Neural progenitor cell (in vitro differentiated cells): ENCODE data around the gene CFDP1. TPM values are rescaled to one million over a fixed set of nuclear protein-coding genes. Genes with fewer than 3 reads are reported as not detected.

Source experiments
- DNase-seq: peaks from one replicate; pipeline ENCODE4 v3.0.0-alpha.2; 2016; ENCODE audit warnings: low spot score
- H2AFZ ChIP-seq: fragments of 200-600 bp; sonication (generic); replicated peaks from 2 replicates; pipeline ENCODE4 v1.6.1; 2016; ENCODE audit warnings: antibody characterized with exemption
- H3F3A ChIP-seq: fragments of 200-600 bp; sonication (generic); 2 replicates; pipeline ENCODE4 v1.6.1; 2016; ENCODE audit warnings: antibody characterized with exemption, low read depth
- H3K27ac ChIP-seq: fragments of 200-600 bp; sonication (generic); 2 replicates; pipeline ENCODE4 v1.5.1; 2016; ENCODE audit warnings: mild to moderate bottlenecking
- H3K27me3 ChIP-seq: fragments of 200-600 bp; sonication (generic); 2 replicates; pipeline ENCODE4 v1.6.1; 2016; ENCODE audit warnings: mild to moderate bottlenecking, moderate library complexity
- H3K36me3 ChIP-seq: fragments of 200-600 bp; sonication (generic); 2 replicates; pipeline ENCODE4 v1.5.1; 2016
- H3K4me1 ChIP-seq: fragments of 200-600 bp; sonication (generic); 2 replicates; pipeline ENCODE4 v1.6.1; 2016; ENCODE audit warnings: mixed run types
- H3K4me2 ChIP-seq: fragments of 200-600 bp; sonication (generic); 2 replicates; pipeline ENCODE4 v1.6.1; 2016
- H3K4me3 ChIP-seq: fragments of 200-600 bp; sonication (generic); 2 replicates; pipeline ENCODE4 v1.5.1; 2016
- H3K79me2 ChIP-seq: fragments of 200-600 bp; sonication (generic); 2 replicates; pipeline ENCODE4 v1.6.1; 2016; ENCODE audit warnings: low read depth
- H3K9ac ChIP-seq: fragments of 200-600 bp; sonication (generic); 2 replicates; pipeline ENCODE4 v1.6.1; 2016
- H3K9me3 ChIP-seq: fragments of 200-600 bp; sonication (generic); 2 replicates; pipeline ENCODE4 v1.5.1; 2016; ENCODE audit warnings: low read depth
- H4K20me1 ChIP-seq: fragments of 200-600 bp; sonication (generic); 2 replicates; pipeline ENCODE4 v1.6.1; 2016; ENCODE audit warnings: low read depth
- H3K27ac Mint-ChIP-seq: 3 replicates; pipeline ENCODE4 v1.8.0; 2021; ENCODE audit warnings: mixed read lengths
- H3K27me3 Mint-ChIP-seq: 2 replicates; pipeline ENCODE4 v1.8.0; 2022; ENCODE audit warnings: low read depth, mild to moderate bottlenecking, inconsistent platforms, moderate library complexity, mixed read lengths; ENCODE audit not compliant: insufficient read depth
- H3K36me3 Mint-ChIP-seq: 3 replicates; pipeline ENCODE4 v1.8.0; 2021; ENCODE audit warnings: mixed read lengths
- H3K4me1 Mint-ChIP-seq: 3 replicates; pipeline ENCODE4 v1.8.0; 2021; ENCODE audit warnings: mixed read lengths
- H3K4me3 Mint-ChIP-seq: 3 replicates; pipeline ENCODE4 v1.8.0; 2021; ENCODE audit warnings: mild to moderate bottlenecking, moderate library complexity, mixed read lengths
- H3K9me3 Mint-ChIP-seq: 3 replicates; pipeline ENCODE4 v1.8.0; 2020; ENCODE audit warnings: mixed read lengths
- CTCF ChIP-seq: fragments of 200-600 bp; sonication (generic); IDR thresholded peaks from 2 replicates; pipeline ENCODE4 v1.5.1; 2017; ENCODE audit warnings: antibody characterized with exemption, mild to moderate bottlenecking
- EZH2 ChIP-seq: fragments of 200-600 bp; sonication (generic); IDR thresholded peaks from 2 replicates; pipeline ENCODE4 v1.6.1; 2017; ENCODE audit warnings: antibody characterized with exemption, mild to moderate bottlenecking, moderate library complexity
- EZH2phosphoT487 ChIP-seq: fragments of 200-600 bp; sonication (generic); IDR thresholded peaks from 2 replicates; pipeline ENCODE4 v1.6.1; 2017; ENCODE audit warnings: antibody characterized with exemption
- total RNA-seq: library from RNA; depleted of rRNA; stranded (reverse); fragments of >200 nt; gene quantifications from 2 replicates; pipeline ENCODE4 v1.2.3, GENCODE V29; 2015; ENCODE audit warnings: low replicate concordance

CFDP1 gene
- total RNA-seq, 1 donor from 2014 or later: 159 TPM

- Mint-ChIP-seq H3K9me3 (no peaks in the 10 kb centered on the region), H3K4me1 (peaks cover 69% of the 10 kb centered on the region), H3K36me3 (peaks cover 8% of the 10 kb centered on the region), H3K27me3 (peaks cover 11% of the 10 kb centered on the region), H3K4me3 (peak overlapping the region; percentile 57), H3K27ac (peak overlapping the region; percentile 61)
- no peak overlapping the region for H3K4me3 ChIP-seq
- no peak overlapping the region for H3K27ac ChIP-seq
- TF ChIP-seq EZH2phosphoT487 (no peak), EZH2 (no peak), CTCF (no peak)
- no peak overlapping the region for H3K9ac ChIP-seq
- H3K4me1 ChIP-seq: peaks cover 26% of the 10 kb centered on the region
- no peaks in the 10 kb centered on the region for H3K9me3 ChIP-seq
- H3K79me2 ChIP-seq: peaks cover 92% of the 10 kb centered on the region
- no peak overlapping the region for H2AFZ ChIP-seq
- no peak overlapping the region for H3K4me2 ChIP-seq
- peaks cover 94% of the 10 kb centered on the region for H4K20me1 ChIP-seq
- H3K36me3 ChIP-seq: no peaks in the 10 kb centered on the region
- peaks cover 7% of the 10 kb centered on the region for H3F3A ChIP-seq
- no peaks in the 10 kb centered on the region for H3K27me3 ChIP-seq
- no peak for DNase-seq
Observed at GRCh38 chr16:75260851-75261589, 172.3 kb downstream of the CFDP1 start.

GRCh38 chr16:75258807-75259141 is 174.5 kb downstream of the CFDP1 start:
- no peak overlapping the region for H2AFZ ChIP-seq
- H3K4me1 Mint-ChIP-seq: peaks cover 75% of the 10 kb centered on the region
- H3K9ac ChIP-seq: no peak overlapping the region
- no peaks in the 10 kb centered on the region for H3K9me3 ChIP-seq
- no peaks in the 10 kb centered on the region for H3K36me3 ChIP-seq
- H4K20me1 ChIP-seq: peaks cover 98% of the 10 kb centered on the region
- H3K4me3 ChIP-seq: no peak overlapping the region
- no peak overlapping the region for H3K4me3 Mint-ChIP-seq
- H3K27me3 ChIP-seq: no peaks in the 10 kb centered on the region
- no peak for TF ChIP-seq EZH2phosphoT487
- no peak for TF ChIP-seq CTCF
- no peak for TF ChIP-seq EZH2
- no peak for DNase-seq
- H3K36me3 Mint-ChIP-seq: peaks cover 4% of the 10 kb centered on the region
- peaks cover 14% of the 10 kb centered on the region for H3F3A ChIP-seq
- peaks cover 21% of the 10 kb centered on the region for H3K4me1 ChIP-seq
- H3K27ac ChIP-seq: no peak overlapping the region
- peaks cover 10% of the 10 kb centered on the region for H3K27me3 Mint-ChIP-seq
- H3K4me2 ChIP-seq: no peak overlapping the region
- H3K79me2 ChIP-seq: peaks cover 90% of the 10 kb centered on the region
- H3K27ac Mint-ChIP-seq: no peak overlapping the region
- no peaks in the 10 kb centered on the region for H3K9me3 Mint-ChIP-seq

- H4K20me1 ChIP-seq: peaks cover 97% of the 10 kb centered on the region
- Mint-ChIP-seq H3K9me3 (no peaks in the 10 kb centered on the region), H3K27me3 (peaks cover 10% of the 10 kb centered on the region), H3K27ac (peak overlapping the region; percentile 97), H3K4me1 (peaks cover 76% of the 10 kb centered on the region), H3K36me3 (peaks cover 4% of the 10 kb centered on the region), H3K4me3 (peak overlapping the region; percentile 77)
- H3K4me1 ChIP-seq: peaks cover 27% of the 10 kb centered on the region
- H3F3A ChIP-seq: peaks cover 19% of the 10 kb centered on the region
- H3K27ac ChIP-seq: no peak overlapping the region
- no peaks in the 10 kb centered on the region for H3K36me3 ChIP-seq
- peaks cover 86% of the 10 kb centered on the region for H3K79me2 ChIP-seq
- no peaks in the 10 kb centered on the region for H3K27me3 ChIP-seq
- H3K4me2 ChIP-seq: no peak overlapping the region
- no peak overlapping the region for H2AFZ ChIP-seq
- DNase-seq: no peak
- TF ChIP-seq CTCF (no peak), EZH2 (no peak), EZH2phosphoT487 (no peak)
- no peak overlapping the region for H3K9ac ChIP-seq
- H3K9me3 ChIP-seq: no peaks in the 10 kb centered on the region
- no peak overlapping the region for H3K4me3 ChIP-seq
Observed at GRCh38 chr16:75257886-75258806, 175.2 kb downstream of the CFDP1 start.
